GM23338 (cell line): ENCODE measurements around the gene MALRD1. TPM values are rescaled to one million over a fixed set of nuclear protein-coding genes. Genes with fewer than 3 reads are reported as not detected.

ENCODE experiments used
- ATAC-seq: fragments of 200-7000 bp; cut with Tn5 transposase; 3 replicates; pipeline ENCODE4 v1.9.1; 2020
- DNase-seq: peaks from one replicate; pipeline ENCODE4 v3.0.0-alpha.2; 2015; ENCODE audit warnings: low spot score
- H2AFZ ChIP-seq: fragments of 200-600 bp; sonication (generic); 2 replicates; pipeline ENCODE4 v1.8.0; 2016; ENCODE audit warnings: antibody characterized with exemption, mild to moderate bottlenecking, moderate library complexity
- H3F3A ChIP-seq: fragments of 200-600 bp; sonication (generic); replicated peaks from 2 replicates; pipeline ENCODE4 v1.8.0; 2017; ENCODE audit warnings: antibody characterized with exemption, mixed run types, low read depth
- H3K27ac ChIP-seq: fragments of 200-600 bp; sonication (generic); 2 replicates; pipeline ENCODE4 v1.6.1; 2016; ENCODE audit warnings: low read depth
- H3K27me3 ChIP-seq: fragments of 200-600 bp; sonication (generic); 2 replicates; pipeline ENCODE4 v1.8.0; 2016; ENCODE audit warnings: mild to moderate bottlenecking, mixed run types, moderate library complexity; ENCODE audit not compliant: insufficient read depth
- H3K36me3 ChIP-seq: fragments of 200-600 bp; sonication (generic); 2 replicates; pipeline ENCODE4 v1.8.0; 2016; ENCODE audit warnings: mild to moderate bottlenecking; ENCODE audit not compliant: insufficient read depth
- H3K4me1 ChIP-seq: fragments of 200-600 bp; sonication (generic); 2 replicates; pipeline ENCODE4 v1.8.0; 2016; ENCODE audit warnings: mild to moderate bottlenecking, moderate library complexity; ENCODE audit not compliant: insufficient read depth
- H3K4me2 ChIP-seq: fragments of 200-600 bp; sonication (generic); 2 replicates; pipeline ENCODE4 v1.7.1; 2017; ENCODE audit warnings: mixed run types
- H3K4me3 ChIP-seq: fragments of 200-600 bp; sonication (generic); 2 replicates; pipeline ENCODE4 v1.6.1; 2016; ENCODE audit warnings: mixed run types
- H3K79me2 ChIP-seq: fragments of 200-600 bp; sonication (generic); replicated peaks from 2 replicates; pipeline ENCODE4 v1.8.0; 2017; ENCODE audit warnings: mild to moderate bottlenecking; ENCODE audit not compliant: insufficient read depth
- H3K9me2 ChIP-seq: fragments of 200-600 bp; sonication (generic); 2 replicates; pipeline ENCODE4 v1.8.0; 2017; ENCODE audit not compliant: insufficient read depth
- H4K20me1 ChIP-seq: fragments of 200-600 bp; sonication (generic); replicated peaks from 2 replicates; pipeline ENCODE4 v1.8.0; 2017; ENCODE audit warnings: mild to moderate bottlenecking; ENCODE audit not compliant: insufficient read depth
- H3K27ac Mint-ChIP-seq: 2 replicates; pipeline ENCODE4 v1.8.0; 2020; ENCODE audit warnings: inconsistent platforms, mild to moderate bottlenecking, moderate library complexity, mixed read lengths
- H3K27me3 Mint-ChIP-seq: 3 replicates; pipeline ENCODE4 v1.8.0; 2022; ENCODE audit warnings: low read depth, mild to moderate bottlenecking, moderate library complexity, mixed read lengths, inconsistent platforms; ENCODE audit not compliant: insufficient read depth, poor library complexity
- H3K36me3 Mint-ChIP-seq: 3 replicates; pipeline ENCODE4 v1.8.0; 2021; ENCODE audit warnings: low read depth, mild to moderate bottlenecking, inconsistent platforms, moderate library complexity, mixed read lengths
- H3K4me1 Mint-ChIP-seq: 3 replicates; pipeline ENCODE4 v1.8.0; 2020; ENCODE audit warnings: mild to moderate bottlenecking, inconsistent platforms, mixed read lengths
- H3K4me3 Mint-ChIP-seq: 3 replicates; pipeline ENCODE4 v1.8.0; 2021; ENCODE audit warnings: moderate library complexity, mild to moderate bottlenecking, inconsistent platforms, mixed read lengths
- H3K9me3 Mint-ChIP-seq: 3 replicates; pipeline ENCODE4 v1.8.0; 2020; ENCODE audit warnings: moderate library complexity, mild to moderate bottlenecking, inconsistent platforms, mixed read lengths
- EZH2 ChIP-seq: fragments of 200-600 bp; sonication (generic); IDR thresholded peaks from one replicate; pipeline ENCODE4 v1.8.0; 2017; ENCODE audit warnings: antibody characterized with exemption, mild to moderate bottlenecking, low read depth; ENCODE audit not compliant: unreplicated experiment
- EZH2phosphoT487 ChIP-seq: fragments of 200-600 bp; sonication (generic); IDR thresholded peaks from one replicate; pipeline ENCODE4 v1.8.1; 2018; ENCODE audit warnings: antibody characterized with exemption; ENCODE audit not compliant: unreplicated experiment
- JUNB ChIP-seq: IDR thresholded peaks from one replicate; pipeline ENCODE4 v1.6.1; 2016; ENCODE audit warnings: antibody characterized with exemption; ENCODE audit not compliant: unreplicated experiment
- POLR2AphosphoS5 ChIP-seq: IDR thresholded peaks from 2 replicates; pipeline ENCODE4 v1.6.1; 2016; ENCODE audit warnings: antibody characterized with exemption, low read depth
- STAT1 ChIP-seq: IDR thresholded peaks from one replicate; pipeline ENCODE4 v1.6.1; 2016; ENCODE audit warnings: antibody characterized with exemption; ENCODE audit not compliant: unreplicated experiment
- polyA plus RNA-seq: library from polyadenylated mRNA; unstranded; fragments of >200 nt; fragmentation: Nextera tagmentation; extraction: Ambion mirVana; gene quantifications from 2 replicates; pipeline ENCODE4 v1.2.1, GENCODE V29; 2016
- total RNA-seq: library from RNA; depleted of rRNA; stranded (reverse); fragments of >200 nt; shearing (Covaris generic); gene quantifications from 2 replicates; pipeline ENCODE4 v1.2.3, GENCODE V29; 2014
- TF ChIP-seq, protein P1 (sequence below): fragments of 250-450 bp; sonication (Bioruptor Pico); IDR thresholded peaks from 2 replicates; pipeline ENCODE4 v1.5.0; 2020; ENCODE audit warnings: mild to moderate bottlenecking, moderate library complexity
- TF ChIP-seq, protein P2 (sequence below): IDR thresholded peaks from one replicate; pipeline ENCODE4 v1.6.1; 2018; ENCODE audit warnings: antibody characterized with exemption; ENCODE audit not compliant: unreplicated experiment
- TF ChIP-seq, protein P3 (sequence below), 2 experiments: fragments of 200-600 bp in 1 of 2; sonication (generic) in 1 of 2; conservative IDR thresholded peaks; 2 replicates each; pipeline versions ENCODE4 v1.5.1 to v1.6.1; 2016 to 2017; ENCODE audit warnings: antibody characterized with exemption in 2 of 2, low read depth in 2 of 2, mild to moderate bottlenecking in 2 of 2, moderate library complexity in 1 of 2

The MALRD1 gene
- total and polyA plus RNA-seq, 2 experiments from 2014 or later = 0.42 to 1.9 TPM

DNA sequence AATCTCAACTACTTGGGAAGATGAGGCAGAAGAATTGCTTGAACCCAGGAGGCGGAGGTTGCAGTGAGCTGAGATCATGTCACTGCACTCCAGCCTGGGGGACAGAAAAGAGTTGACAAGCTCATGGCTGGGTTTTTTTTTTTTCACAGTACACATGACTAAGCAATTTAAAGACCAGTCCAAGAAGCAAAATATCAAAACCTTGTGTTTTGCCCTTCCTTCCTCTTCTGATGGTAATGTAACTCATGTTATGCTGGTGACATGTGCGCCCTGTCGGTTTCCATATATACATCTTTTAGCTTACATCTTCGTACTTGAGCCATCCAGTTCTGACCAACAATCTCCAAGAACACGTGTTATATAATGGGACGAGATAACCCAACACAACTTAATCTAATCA, 530.0 kb downstream of the MALRD1 start:
- Histone ChIP-seq H3K27me3 (no peaks in the 10 kb centered on the region), H3K4me2 (no peak overlapping the region), H3F3A (no peaks in the 10 kb centered on the region), H3K36me3 (no peaks in the 10 kb centered on the region), H3K9me2 (0 out of 2 replicates have a peak, but pooled peaks cover 4% of the 10 kb centered on the region), H4K20me1 (no peaks in the 10 kb centered on the region), H2AFZ (no peak overlapping the region), H3K79me2 (no peaks in the 10 kb centered on the region), H3K27ac (no peak overlapping the region), H3K4me1 (no peaks in the 10 kb centered on the region), H3K4me3 (no peak overlapping the region)
- Mint-ChIP-seq H3K27ac (no peak overlapping the region), H3K9me3 (no peaks in the 10 kb centered on the region), H3K4me3 (no peak overlapping the region), H3K4me1 (no peaks in the 10 kb centered on the region), H3K27me3 (no peaks in the 10 kb centered on the region), H3K36me3 (no peaks in the 10 kb centered on the region)
- TF ChIP-seq POLR2AphosphoS5 = no peak
- TF ChIP-seq, protein P1, sequence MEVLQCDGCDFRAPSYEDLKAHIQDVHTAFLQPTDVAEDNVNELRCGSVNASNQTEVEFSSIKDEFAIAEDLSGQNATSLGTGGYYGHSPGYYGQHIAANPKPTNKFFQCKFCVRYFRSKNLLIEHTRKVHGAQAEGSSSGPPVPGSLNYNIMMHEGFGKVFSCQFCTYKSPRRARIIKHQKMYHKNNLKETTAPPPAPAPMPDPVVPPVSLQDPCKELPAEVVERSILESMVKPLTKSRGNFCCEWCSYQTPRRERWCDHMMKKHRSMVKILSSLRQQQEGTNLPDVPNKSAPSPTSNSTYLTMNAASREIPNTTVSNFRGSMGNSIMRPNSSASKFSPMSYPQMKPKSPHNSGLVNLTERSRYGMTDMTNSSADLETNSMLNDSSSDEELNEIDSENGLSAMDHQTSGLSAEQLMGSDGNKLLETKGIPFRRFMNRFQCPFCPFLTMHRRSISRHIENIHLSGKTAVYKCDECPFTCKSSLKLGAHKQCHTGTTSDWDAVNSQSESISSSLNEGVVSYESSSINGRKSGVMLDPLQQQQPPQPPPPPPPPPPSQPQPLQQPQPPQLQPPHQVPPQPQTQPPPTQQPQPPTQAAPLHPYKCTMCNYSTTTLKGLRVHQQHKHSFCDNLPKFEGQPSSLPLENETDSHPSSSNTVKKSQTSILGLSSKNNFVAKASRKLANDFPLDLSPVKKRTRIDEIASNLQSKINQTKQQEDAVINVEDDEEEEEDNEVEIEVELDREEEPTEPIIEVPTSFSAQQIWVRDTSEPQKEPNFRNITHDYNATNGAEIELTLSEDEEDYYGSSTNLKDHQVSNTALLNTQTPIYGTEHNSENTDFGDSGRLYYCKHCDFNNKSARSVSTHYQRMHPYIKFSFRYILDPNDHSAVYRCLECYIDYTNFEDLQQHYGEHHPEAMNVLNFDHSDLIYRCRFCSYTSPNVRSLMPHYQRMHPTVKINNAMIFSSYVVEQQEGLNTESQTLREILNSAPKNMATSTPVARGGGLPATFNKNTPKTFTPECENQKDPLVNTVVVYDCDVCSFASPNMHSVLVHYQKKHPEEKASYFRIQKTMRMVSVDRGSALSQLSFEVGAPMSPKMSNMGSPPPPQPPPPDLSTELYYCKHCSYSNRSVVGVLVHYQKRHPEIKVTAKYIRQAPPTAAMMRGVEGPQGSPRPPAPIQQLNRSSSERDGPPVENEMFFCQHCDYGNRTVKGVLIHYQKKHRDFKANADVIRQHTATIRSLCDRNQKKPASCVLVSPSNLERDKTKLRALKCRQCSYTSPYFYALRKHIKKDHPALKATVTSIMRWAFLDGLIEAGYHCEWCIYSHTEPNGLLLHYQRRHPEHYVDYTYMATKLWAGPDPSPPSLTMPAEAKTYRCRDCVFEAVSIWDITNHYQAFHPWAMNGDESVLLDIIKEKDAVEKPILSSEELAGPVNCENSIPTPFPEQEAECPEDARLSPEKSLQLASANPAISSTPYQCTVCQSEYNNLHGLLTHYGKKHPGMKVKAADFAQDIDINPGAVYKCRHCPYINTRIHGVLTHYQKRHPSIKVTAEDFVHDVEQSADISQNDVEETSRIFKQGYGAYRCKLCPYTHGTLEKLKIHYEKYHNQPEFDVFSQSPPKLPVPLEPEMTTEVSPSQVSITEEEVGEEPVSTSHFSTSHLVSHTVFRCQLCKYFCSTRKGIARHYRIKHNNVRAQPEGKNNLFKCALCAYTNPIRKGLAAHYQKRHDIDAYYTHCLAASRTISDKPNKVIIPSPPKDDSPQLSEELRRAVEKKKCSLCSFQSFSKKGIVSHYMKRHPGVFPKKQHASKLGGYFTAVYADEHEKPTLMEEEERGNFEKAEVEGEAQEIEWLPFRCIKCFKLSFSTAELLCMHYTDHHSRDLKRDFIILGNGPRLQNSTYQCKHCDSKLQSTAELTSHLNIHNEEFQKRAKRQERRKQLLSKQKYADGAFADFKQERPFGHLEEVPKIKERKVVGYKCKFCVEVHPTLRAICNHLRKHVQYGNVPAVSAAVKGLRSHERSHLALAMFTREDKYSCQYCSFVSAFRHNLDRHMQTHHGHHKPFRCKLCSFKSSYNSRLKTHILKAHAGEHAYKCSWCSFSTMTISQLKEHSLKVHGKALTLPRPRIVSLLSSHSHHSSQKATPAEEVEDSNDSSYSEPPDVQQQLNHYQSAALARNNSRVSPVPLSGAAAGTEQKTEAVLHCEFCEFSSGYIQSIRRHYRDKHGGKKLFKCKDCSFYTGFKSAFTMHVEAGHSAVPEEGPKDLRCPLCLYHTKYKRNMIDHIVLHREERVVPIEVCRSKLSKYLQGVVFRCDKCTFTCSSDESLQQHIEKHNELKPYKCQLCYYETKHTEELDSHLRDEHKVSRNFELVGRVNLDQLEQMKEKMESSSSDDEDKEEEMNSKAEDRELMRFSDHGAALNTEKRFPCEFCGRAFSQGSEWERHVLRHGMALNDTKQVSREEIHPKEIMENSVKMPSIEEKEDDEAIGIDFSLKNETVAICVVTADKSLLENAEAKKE (CRISPR knock-in tag) = no peak
- TF ChIP-seq, protein P2, sequence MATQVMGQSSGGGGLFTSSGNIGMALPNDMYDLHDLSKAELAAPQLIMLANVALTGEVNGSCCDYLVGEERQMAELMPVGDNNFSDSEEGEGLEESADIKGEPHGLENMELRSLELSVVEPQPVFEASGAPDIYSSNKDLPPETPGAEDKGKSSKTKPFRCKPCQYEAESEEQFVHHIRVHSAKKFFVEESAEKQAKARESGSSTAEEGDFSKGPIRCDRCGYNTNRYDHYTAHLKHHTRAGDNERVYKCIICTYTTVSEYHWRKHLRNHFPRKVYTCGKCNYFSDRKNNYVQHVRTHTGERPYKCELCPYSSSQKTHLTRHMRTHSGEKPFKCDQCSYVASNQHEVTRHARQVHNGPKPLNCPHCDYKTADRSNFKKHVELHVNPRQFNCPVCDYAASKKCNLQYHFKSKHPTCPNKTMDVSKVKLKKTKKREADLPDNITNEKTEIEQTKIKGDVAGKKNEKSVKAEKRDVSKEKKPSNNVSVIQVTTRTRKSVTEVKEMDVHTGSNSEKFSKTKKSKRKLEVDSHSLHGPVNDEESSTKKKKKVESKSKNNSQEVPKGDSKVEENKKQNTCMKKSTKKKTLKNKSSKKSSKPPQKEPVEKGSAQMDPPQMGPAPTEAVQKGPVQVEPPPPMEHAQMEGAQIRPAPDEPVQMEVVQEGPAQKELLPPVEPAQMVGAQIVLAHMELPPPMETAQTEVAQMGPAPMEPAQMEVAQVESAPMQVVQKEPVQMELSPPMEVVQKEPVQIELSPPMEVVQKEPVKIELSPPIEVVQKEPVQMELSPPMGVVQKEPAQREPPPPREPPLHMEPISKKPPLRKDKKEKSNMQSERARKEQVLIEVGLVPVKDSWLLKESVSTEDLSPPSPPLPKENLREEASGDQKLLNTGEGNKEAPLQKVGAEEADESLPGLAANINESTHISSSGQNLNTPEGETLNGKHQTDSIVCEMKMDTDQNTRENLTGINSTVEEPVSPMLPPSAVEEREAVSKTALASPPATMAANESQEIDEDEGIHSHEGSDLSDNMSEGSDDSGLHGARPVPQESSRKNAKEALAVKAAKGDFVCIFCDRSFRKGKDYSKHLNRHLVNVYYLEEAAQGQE = no peak
- TF ChIP-seq JUNB = no peak
- no peak for TF ChIP-seq EZH2
- no peak for TF ChIP-seq EZH2phosphoT487
- TF ChIP-seq, protein P3, sequence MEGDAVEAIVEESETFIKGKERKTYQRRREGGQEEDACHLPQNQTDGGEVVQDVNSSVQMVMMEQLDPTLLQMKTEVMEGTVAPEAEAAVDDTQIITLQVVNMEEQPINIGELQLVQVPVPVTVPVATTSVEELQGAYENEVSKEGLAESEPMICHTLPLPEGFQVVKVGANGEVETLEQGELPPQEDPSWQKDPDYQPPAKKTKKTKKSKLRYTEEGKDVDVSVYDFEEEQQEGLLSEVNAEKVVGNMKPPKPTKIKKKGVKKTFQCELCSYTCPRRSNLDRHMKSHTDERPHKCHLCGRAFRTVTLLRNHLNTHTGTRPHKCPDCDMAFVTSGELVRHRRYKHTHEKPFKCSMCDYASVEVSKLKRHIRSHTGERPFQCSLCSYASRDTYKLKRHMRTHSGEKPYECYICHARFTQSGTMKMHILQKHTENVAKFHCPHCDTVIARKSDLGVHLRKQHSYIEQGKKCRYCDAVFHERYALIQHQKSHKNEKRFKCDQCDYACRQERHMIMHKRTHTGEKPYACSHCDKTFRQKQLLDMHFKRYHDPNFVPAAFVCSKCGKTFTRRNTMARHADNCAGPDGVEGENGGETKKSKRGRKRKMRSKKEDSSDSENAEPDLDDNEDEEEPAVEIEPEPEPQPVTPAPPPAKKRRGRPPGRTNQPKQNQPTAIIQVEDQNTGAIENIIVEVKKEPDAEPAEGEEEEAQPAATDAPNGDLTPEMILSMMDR (conservative IDR thresholded peaks at IDR 0.05; ENCODE audit: low read depth in 2 of 2) = no peak
- TF ChIP-seq STAT1 = no peak
- DNase-seq (no peak), ATAC-seq (no peak)
